Activated naive CD8-positive, alpha-beta T cell treated with anti-CD3 and anti-CD28 coated beads, Interleukin-2, amount 50 U/mL, for 24 hours (primary cell): ENCODE results near the gene PLAAT1.

Source experiments
- ATAC-seq: fragments of 150-1000 bp; cut with Tn5 transposase; one replicate; pipeline ENCODE4 v1.10.0; 2021
- DNase-seq: peaks from one replicate; pipeline ENCODE4 v3.0.0; 2021
- H3K27ac Mint-ChIP-seq: one replicate; pipeline ENCODE4 v1.8.0; 2021; ENCODE audit warnings: mild to moderate bottlenecking, mixed read lengths
- H3K27me3 Mint-ChIP-seq: one replicate; pipeline ENCODE4 v1.8.0; 2021; ENCODE audit warnings: mixed read lengths
- H3K36me3 Mint-ChIP-seq: one replicate; pipeline ENCODE4 v1.8.0; 2021; ENCODE audit warnings: low read depth, mixed read lengths
- H3K4me1 Mint-ChIP-seq: one replicate; pipeline ENCODE4 v1.8.0; 2021; ENCODE audit warnings: mixed read lengths
- H3K4me3 Mint-ChIP-seq: one replicate; pipeline ENCODE4 v1.8.0; 2021; ENCODE audit warnings: mild to moderate bottlenecking, moderate library complexity, mixed read lengths
- H3K9me3 Mint-ChIP-seq: one replicate; pipeline ENCODE4 v1.8.0; 2021; ENCODE audit warnings: mixed read lengths

PLAAT1 gene

GRCh38 chr3:193236599-193236998 is 4.4 kb upstream of the PLAAT1 start:
- no peaks in the 10 kb centered on the region for H3K4me1 Mint-ChIP-seq
- no peaks in the 10 kb centered on the region for H3K36me3 Mint-ChIP-seq
- H3K9me3 Mint-ChIP-seq: no peaks in the 10 kb centered on the region
- H3K27me3 Mint-ChIP-seq: peaks cover 24% of the 10 kb centered on the region
- H3K4me3 Mint-ChIP-seq: no peak overlapping the region
- DNase-seq (no peak), ATAC-seq (no peak)
- H3K27ac Mint-ChIP-seq: no peak overlapping the region

DNA sequence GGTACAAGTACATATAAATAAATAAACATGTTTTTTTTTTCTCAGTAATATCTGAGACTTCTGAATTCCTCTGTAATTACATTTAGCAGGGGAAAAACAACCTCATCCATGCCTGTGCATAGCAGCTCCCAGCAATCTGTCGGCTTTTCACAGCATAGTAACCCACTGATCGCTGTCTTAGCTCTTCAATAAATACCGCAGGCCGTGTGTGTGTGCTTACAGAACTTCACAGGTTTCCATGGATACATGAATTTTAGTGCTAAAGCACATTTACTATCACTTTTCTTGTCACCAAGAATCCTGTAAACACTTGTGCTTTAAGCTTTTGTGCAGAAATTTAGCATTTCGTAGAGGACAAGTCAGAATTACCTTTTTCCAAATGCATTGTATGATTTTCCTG is 4.0 kb upstream of the PLAAT1 start:
- Mint-ChIP-seq H3K27me3 (peaks cover 28% of the 10 kb centered on the region), H3K27ac (no peak overlapping the region), H3K9me3 (no peaks in the 10 kb centered on the region), H3K36me3 (no peaks in the 10 kb centered on the region), H3K4me1 (no peaks in the 10 kb centered on the region), H3K4me3 (no peak overlapping the region)
- DNase-seq: no peak
- no peak for ATAC-seq

DNA sequence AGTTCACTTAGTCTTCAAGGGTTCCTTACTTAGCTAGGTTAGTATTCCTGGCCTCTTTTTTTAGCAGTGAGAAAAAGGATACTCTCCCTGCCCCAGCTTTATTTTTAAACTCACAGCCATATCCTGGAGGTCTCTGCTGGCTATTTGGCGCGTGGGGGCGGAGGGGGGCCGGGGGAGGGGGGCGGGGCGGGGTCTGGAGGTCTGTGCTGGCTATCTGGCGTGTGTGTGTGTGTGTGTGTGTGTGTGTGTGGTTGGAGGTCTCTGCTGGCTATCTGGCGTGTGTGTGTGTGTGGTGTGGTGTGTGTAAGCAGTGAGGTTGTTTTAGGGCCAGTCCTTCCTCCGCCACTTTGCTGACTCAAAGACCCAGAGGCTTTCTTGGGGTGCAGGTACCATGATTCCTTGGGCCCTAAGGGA is 579 bp upstream of the PLAAT1 start:
- H3K36me3 Mint-ChIP-seq: no peaks in the 10 kb centered on the region
- ATAC-seq (no peak), DNase-seq (no peak)
- H3K9me3 Mint-ChIP-seq: no peaks in the 10 kb centered on the region
- H3K27me3 Mint-ChIP-seq: peaks cover 43% of the 10 kb centered on the region
- no peak overlapping the region for H3K27ac Mint-ChIP-seq
- H3K4me3 Mint-ChIP-seq: peak overlapping the region; percentile 28
- H3K4me1 Mint-ChIP-seq: no peaks in the 10 kb centered on the region

DNA sequence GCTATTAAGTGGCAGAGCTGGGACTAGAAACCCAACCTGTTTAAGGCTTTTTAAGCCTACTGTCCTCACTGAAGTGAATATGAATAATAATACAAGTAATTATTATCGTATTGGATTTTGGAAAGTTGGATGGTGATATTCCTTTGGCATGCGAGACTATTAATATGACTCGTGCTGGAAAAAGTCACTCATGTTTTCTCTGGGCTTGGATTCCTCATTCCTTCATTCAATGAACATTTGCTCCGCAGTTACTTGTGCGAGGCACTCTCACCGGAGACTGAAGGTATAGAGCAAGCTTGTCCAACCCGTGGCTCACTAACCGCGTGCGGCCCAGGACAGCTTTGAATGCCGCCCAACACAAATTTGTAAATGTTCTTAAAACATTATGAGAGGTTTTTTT is 694 bp downstream of the PLAAT1 start:
- ATAC-seq (no peak), DNase-seq (no peak)
- H3K4me3 Mint-ChIP-seq: no peak overlapping the region
- H3K36me3 Mint-ChIP-seq: no peaks in the 10 kb centered on the region
- peaks cover 49% of the 10 kb centered on the region for H3K27me3 Mint-ChIP-seq
- H3K4me1 Mint-ChIP-seq: no peaks in the 10 kb centered on the region
- peaks cover 5% of the 10 kb centered on the region for H3K9me3 Mint-ChIP-seq
- H3K27ac Mint-ChIP-seq: no peak overlapping the region

DNA sequence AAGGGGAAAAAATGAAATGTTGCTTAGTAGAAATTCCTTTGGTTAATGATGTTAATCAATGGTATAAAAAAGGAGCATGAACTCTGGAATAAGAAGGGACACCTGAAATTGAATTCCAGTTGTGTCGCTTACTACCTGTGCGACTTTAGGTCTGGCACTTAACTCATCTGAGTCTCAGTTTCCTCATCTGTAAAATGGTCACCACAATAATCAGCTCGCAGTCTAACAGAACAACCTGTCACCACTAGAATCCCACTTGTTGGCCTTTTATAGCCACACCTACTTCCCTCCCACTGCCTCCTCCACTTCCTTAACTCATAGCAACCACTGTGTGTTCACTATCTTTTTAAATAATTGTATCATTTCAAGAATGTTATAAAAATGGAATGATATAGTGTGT is 2.5 kb downstream of the PLAAT1 start:
- Mint-ChIP-seq H3K9me3 (peaks cover 15% of the 10 kb centered on the region), H3K4me3 (no peak overlapping the region)
- DNase-seq: no peak

DNA sequence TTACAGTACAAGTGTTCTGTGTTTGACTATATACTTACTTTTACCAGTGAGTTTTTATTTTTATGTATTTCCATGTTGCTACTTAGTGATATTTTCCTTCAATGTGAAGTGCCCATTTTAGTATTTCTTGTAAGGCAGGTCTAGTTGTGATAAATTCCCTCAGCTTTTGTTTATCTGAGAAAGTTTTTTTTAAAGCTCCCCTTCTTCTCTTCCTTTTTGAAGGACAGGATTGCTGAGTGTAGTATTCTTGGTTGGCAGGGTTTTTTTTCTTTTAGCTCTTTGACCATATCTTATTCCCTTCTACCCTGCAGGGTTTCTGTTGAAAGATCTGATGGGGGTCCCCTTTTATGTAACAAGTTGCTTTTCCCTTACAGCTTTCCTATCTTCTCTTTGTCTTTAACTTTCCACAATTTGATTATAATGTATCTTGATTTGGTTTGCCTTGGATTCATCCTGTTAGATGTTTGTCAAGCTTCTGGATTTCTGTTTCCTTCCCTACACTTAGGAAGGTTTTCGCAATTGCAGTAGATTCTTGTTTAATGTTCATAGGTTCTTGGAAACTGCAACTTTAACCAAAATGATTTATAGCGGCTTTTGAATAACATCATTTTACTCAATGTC is 7.9 kb downstream of the PLAAT1 start:
- H3K27ac Mint-ChIP-seq: no peak overlapping the region
- H3K36me3 Mint-ChIP-seq: peaks cover 1% of the 10 kb centered on the region
- H3K9me3 Mint-ChIP-seq: peaks cover 36% of the 10 kb centered on the region
- H3K4me1 Mint-ChIP-seq: no peaks in the 10 kb centered on the region
- ATAC-seq (no peak), DNase-seq (no peak)
- H3K4me3 Mint-ChIP-seq: no peak overlapping the region
- H3K27me3 Mint-ChIP-seq: peaks cover 14% of the 10 kb centered on the region

More for the DNA sequence above, 2.5 kb downstream of the PLAAT1 start:
- Mint-ChIP-seq H3K27me3 (peaks cover 48% of the 10 kb centered on the region), H3K27ac (no peak overlapping the region), H3K4me1 (no peaks in the 10 kb centered on the region), H3K36me3 (no peaks in the 10 kb centered on the region)
- ATAC-seq: no peak

DNA sequence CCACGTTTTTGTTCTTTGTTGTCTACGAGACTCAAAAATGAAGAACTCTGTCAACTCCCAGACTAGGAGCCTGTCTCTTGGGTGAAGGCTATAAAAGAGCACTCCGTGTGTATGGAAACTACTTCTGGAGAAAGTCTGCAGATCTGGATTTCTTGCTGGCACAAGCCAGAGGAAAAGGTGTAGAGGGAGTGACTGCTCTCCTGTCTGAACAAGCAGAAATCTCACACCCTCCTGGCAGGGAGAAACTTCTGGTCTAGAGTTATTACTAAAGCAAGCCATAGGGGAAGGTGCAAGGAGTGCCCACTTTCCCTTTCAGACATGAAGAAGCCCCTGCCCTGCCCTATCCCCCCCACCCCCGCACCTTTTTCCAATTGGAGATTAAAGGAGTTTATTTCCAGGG is 9.5 kb downstream of the PLAAT1 start:
- peaks cover 36% of the 10 kb centered on the region for H3K9me3 Mint-ChIP-seq
- no peak overlapping the region for H3K4me3 Mint-ChIP-seq
- H3K36me3 Mint-ChIP-seq: peaks cover 1% of the 10 kb centered on the region
- ATAC-seq: no peak
- no peak overlapping the region for H3K27ac Mint-ChIP-seq
- H3K4me1 Mint-ChIP-seq: no peaks in the 10 kb centered on the region
- peaks cover 8% of the 10 kb centered on the region for H3K27me3 Mint-ChIP-seq
- DNase-seq: no peak

DNA sequence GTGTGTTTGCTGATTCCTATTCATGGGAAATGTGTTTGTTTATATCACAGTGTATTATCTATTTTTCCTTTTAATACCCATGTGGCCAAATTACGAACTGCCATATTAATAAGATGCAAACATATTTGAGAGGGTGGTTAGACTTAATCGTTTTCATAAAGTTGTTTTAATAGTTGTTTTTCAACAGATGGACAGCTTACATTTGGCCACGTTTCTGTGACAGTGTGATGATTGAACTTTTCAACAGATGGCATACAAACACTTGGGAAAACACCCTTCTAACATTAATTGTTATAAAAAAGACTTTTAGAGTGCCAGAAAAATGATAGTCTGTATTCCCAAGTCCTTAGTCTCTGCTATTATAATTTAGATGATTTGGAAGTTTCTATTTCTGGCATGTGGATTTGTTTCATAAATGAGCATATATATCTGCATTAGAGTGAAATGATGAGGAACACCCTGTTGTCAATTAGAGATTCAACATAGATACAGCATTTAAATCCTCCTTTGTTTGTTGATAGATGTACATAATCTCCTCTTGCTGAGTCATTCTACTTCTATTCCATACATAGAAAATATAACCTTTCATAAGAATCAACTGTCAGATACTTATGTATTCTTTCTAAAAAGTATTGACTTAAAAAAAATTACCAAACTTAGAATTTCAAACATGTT is 13.1 kb downstream of the PLAAT1 start:
- Mint-ChIP-seq H3K4me3 (no peak overlapping the region), H3K36me3 (peaks cover 1% of the 10 kb centered on the region), H3K9me3 (peaks cover 16% of the 10 kb centered on the region), H3K27ac (no peak overlapping the region), H3K27me3 (peaks cover 6% of the 10 kb centered on the region), H3K4me1 (no peaks in the 10 kb centered on the region)
- ATAC-seq (no peak), DNase-seq (no peak)

DNA sequence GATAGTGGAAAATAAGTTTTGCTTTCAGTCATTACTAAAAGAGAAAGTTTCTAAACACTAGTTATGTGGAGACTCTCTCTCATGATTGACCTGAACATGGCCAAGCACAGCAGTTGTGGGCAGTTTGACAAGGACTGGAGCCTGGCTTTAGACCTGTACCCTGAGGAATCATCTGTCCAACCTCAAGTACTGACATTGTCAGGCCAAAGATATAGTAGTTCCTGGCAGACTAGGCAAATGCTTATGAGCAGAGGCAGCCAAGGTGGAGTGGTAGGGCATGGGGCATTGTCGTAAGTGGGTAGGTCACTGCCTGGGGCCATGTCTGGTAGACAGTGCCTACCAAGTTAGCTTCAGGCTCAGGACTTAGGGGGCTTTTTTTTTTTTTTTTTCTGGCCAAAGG is 20.9 kb downstream of the PLAAT1 start:
- Mint-ChIP-seq H3K36me3 (no peaks in the 10 kb centered on the region), H3K9me3 (no peaks in the 10 kb centered on the region), H3K4me3 (no peak overlapping the region)

GRCh38 chr3:193262707-193263106 is 21.7 kb downstream of the PLAAT1 start:
- Mint-ChIP-seq H3K9me3 (no peaks in the 10 kb centered on the region), H3K27ac (no peak overlapping the region), H3K4me1 (no peaks in the 10 kb centered on the region)

More for the DNA sequence above, 20.9 kb downstream of the PLAAT1 start:
- Mint-ChIP-seq H3K4me1 (no peaks in the 10 kb centered on the region), H3K27ac (no peak overlapping the region), H3K27me3 (no peaks in the 10 kb centered on the region)
- DNase-seq (no peak), ATAC-seq (no peak)

DNA sequence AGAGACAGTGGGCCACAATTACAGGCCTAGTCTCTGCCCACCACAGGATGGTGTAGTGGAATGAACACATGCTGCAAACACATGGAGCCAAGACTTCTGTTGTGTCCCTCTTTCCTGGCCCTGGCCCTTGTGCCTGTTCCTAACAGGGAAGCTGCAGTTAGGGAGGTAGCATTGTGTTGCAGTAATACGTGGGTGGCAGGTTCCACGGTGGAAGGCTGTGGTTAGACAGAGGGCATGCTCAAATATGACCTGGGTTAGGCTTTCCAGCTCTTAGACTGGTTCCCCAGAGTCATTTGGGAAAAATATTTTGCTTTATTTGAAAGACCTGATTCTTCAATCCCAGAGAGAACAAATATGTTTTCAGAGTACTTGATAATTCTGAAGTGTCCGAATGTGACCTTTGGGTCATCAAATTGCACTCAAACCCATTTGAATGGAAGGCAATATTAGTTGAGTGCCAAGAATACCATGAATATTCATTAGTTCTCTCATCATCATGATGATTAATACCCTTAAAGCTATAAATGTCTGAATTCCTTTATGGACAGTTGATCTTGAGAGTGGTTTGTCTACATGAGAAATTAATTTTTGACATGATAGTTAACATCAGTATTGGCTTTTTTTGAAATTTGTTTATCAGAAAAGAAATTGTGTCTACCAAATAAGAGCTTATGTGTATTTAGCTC is 28.5 kb downstream of the PLAAT1 start:
- Mint-ChIP-seq H3K4me1 (no peaks in the 10 kb centered on the region), H3K9me3 (no peaks in the 10 kb centered on the region), H3K4me3 (no peak overlapping the region), H3K36me3 (no peaks in the 10 kb centered on the region), H3K27ac (no peak overlapping the region), H3K27me3 (no peaks in the 10 kb centered on the region)
- DNase-seq (no peak), ATAC-seq (no peak)

More at GRCh38 chr3:193262707-193263106, 21.7 kb downstream of the PLAAT1 start:
- no peaks in the 10 kb centered on the region for H3K27me3 Mint-ChIP-seq
- no peak for DNase-seq
- no peak overlapping the region for H3K4me3 Mint-ChIP-seq
- ATAC-seq: no peak
- H3K36me3 Mint-ChIP-seq: no peaks in the 10 kb centered on the region

DNA sequence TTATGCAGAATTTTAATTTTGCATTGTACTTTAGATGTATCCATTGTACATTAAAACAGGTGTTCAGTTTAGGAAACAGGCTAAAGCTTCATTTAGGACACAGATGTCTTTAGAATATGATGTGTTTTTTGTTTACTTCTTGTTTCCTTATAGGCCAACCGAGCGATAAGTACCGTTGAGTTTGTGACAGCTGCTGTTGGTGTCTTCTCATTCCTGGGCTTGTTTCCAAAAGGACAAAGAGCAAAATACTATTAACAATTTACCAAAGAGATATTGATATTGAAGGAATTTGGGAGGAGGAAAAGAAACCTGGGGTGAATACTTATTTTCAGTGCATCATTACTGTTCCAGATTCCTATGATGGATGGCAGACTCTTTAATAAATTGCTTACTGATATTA is 29.4 kb downstream of the PLAAT1 start:
- Mint-ChIP-seq H3K4me3 (no peak overlapping the region), H3K9me3 (no peaks in the 10 kb centered on the region), H3K27me3 (no peaks in the 10 kb centered on the region), H3K36me3 (no peaks in the 10 kb centered on the region), H3K4me1 (no peaks in the 10 kb centered on the region), H3K27ac (no peak overlapping the region)
- DNase-seq (no peak), ATAC-seq (no peak)

DNA sequence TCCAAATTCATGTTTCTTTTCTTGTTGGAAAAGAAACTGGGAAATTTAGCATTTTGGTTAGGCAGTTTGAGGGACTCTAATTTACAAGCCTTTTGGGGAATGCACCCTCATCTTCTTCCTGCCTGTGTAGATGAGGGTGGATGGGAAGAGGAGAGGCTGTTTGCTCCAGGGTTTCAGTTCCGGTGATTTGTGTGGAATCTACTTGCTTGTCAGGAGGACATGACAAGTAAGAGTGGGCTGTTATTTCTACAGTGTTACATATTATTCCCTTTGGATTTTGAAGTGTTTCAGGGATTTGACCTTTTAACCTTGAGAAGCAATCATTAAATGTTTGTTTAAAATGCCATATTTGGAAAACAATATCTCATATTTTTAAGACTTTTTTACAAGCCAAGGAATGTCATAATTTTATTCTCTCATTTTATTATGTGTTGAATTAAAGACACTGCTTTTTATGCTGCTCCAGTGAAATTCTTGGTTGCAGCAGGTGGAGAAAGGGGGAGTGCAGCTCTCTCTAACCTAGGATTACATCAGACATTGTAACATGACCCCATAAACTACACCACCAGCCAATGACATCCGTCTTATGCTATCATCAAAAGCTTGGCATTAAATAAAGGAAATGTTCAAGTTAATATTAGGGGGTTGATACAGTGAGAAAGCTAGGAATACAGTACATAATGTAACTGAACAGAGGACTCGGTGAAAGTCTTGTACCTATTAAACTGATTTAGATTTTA is 30.2 kb downstream of the PLAAT1 start:
- Mint-ChIP-seq H3K9me3 (no peaks in the 10 kb centered on the region), H3K4me3 (no peak overlapping the region), H3K27me3 (no peaks in the 10 kb centered on the region), H3K4me1 (no peaks in the 10 kb centered on the region), H3K27ac (no peak overlapping the region), H3K36me3 (no peaks in the 10 kb centered on the region)
- ATAC-seq (no peak), DNase-seq (no peak)

DNA sequence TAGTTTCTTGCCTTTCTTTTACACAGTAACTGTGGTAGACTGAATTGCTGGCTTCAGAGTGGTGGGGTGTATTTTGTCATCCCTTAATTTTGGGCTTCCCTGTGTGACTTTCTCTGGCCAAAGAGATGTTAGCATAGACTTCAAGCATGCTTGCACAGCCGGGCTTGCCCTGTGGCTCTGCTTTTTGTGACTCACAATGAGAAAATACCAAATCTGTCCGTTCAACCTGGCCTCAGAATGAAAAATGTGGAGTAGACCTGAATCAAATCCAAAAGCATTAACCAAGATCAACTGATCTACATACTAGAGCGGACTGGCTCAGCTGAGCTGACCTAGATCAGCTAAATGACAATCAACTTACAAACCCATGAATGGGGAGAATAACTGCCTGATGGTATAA is 51.4 kb downstream of the PLAAT1 start:
- no peak overlapping the region for H3K4me3 Mint-ChIP-seq
- H3K27ac Mint-ChIP-seq: no peak overlapping the region
- DNase-seq: no peak
- H3K4me1 Mint-ChIP-seq: no peaks in the 10 kb centered on the region
- ATAC-seq: no peak
- H3K9me3 Mint-ChIP-seq: peaks cover 33% of the 10 kb centered on the region
- no peaks in the 10 kb centered on the region for H3K36me3 Mint-ChIP-seq
- peaks cover 2% of the 10 kb centered on the region for H3K27me3 Mint-ChIP-seq

GRCh38 chr3:193295985-193296384 is 55.0 kb downstream of the PLAAT1 start:
- peaks cover 28% of the 10 kb centered on the region for H3K9me3 Mint-ChIP-seq
- ATAC-seq: no peak
- H3K27ac Mint-ChIP-seq: no peak overlapping the region
- DNase-seq: no peak
- no peaks in the 10 kb centered on the region for H3K36me3 Mint-ChIP-seq
- peaks cover 2% of the 10 kb centered on the region for H3K27me3 Mint-ChIP-seq
- no peaks in the 10 kb centered on the region for H3K4me1 Mint-ChIP-seq
- H3K4me3 Mint-ChIP-seq: no peak overlapping the region
